Measurements from ENCODE around the gene ASPM.

The ASPM gene

DNA sequence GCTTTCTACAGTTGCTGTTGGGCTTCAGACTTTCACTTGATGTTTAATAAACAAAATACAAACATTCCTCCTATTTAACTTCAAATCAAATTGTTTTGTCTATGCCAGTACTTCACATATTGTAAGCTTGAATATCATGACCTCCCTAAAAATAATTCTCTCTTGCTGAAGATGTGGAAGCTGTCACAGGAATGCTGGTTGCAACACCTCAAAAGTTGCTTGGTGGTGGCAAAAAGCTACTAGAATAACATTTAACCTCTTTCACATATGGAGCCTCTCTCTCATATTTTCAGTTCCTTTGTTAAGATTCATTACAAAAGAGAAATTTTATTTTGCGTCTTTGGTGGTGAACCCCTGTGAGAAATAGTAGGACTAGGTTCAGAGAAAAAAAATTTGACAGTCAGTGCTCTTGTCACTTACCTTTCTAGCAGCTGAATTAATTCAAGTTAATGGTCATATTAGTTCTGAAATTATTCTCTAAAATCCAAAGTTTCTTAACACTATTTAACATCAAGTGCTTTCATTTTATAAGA lies 53.9 kb downstream of the ASPM start:
- H3K27me3 ChIP-seq (ENCODE audit: control insufficient read depth in 2 of 2, insufficient read depth in 2 of 2, low read length in 2 of 2) = no peaks in the 10 kb centered on the region
- no peaks in the 10 kb centered on the region for H3K9me3 ChIP-seq (ENCODE audit: control insufficient read depth in 2 of 2, low read length in 2 of 2)
- peaks cover 0 to 2% of the 10 kb centered on the region in 2 donors for H3K36me3 ChIP-seq (ENCODE audit: control insufficient read depth in 2 of 2, insufficient read depth in 2 of 2, low read length in 2 of 2)
- H3K9ac ChIP-seq (ENCODE audit: low read depth in 1 of 2, low read length in 2 of 2) = no peak overlapping the region
- H3K4me3 ChIP-seq (ENCODE audit: low read length in 2 of 2) = no peak overlapping the region
- H3K4me1 ChIP-seq (ENCODE audit: control insufficient read depth in 2 of 2, insufficient read depth in 2 of 2, low read length in 2 of 2) = no peaks in the 10 kb centered on the region
- H3K27ac ChIP-seq (ENCODE audit: low read depth in 2 of 2, low read length in 2 of 2) = no peak overlapping the region

DNA sequence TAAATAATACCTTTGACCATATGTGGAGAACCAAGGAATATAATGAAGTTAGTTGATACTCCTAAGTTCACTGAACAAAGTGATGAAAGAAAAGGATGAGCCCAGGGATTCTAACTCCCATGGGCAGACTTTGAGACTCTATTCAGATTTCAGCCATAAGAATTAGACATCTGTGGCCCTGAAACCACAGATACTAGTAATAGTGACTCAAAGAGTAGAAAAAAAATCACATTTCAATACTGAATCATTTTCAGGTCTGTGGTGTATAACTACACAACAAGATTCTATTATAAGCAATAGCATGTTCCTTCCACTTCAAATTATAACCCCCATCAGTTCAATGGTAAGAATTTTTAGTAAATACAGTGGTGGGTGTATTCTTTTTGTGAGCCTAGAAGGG lies 63.0 kb downstream of the ASPM start:
- no peak overlapping the region for H3K27ac ChIP-seq (ENCODE audit: low read depth in 2 of 2, low read length in 2 of 2)
- no peak overlapping the region for H3K9ac ChIP-seq (ENCODE audit: low read depth in 1 of 2, low read length in 2 of 2)
- H3K9me3 ChIP-seq (ENCODE audit: control insufficient read depth in 2 of 2, low read length in 2 of 2) = no peaks in the 10 kb centered on the region
- H3K27me3 ChIP-seq (ENCODE audit: control insufficient read depth in 2 of 2, insufficient read depth in 2 of 2, low read length in 2 of 2) = no peaks in the 10 kb centered on the region
- H3K36me3 ChIP-seq (ENCODE audit: control insufficient read depth in 2 of 2, insufficient read depth in 2 of 2, low read length in 2 of 2) = peaks cover 6% of the 10 kb centered on the region in 2 donors
- H3K4me3 ChIP-seq (ENCODE audit: low read length in 2 of 2) = no peak overlapping the region
- H3K4me1 ChIP-seq (ENCODE audit: control insufficient read depth in 2 of 2, insufficient read depth in 2 of 2, low read length in 2 of 2) = no peaks in the 10 kb centered on the region

- no peak overlapping the region for H3K27ac ChIP-seq (ENCODE audit: low read depth in 2 of 2, low read length in 2 of 2)
- H3K36me3 ChIP-seq (ENCODE audit: control insufficient read depth in 2 of 2, insufficient read depth in 2 of 2, low read length in 2 of 2) = peaks cover 6% of the 10 kb centered on the region in 2 donors
- no peaks in the 10 kb centered on the region for H3K4me1 ChIP-seq (ENCODE audit: control insufficient read depth in 2 of 2, insufficient read depth in 2 of 2, low read length in 2 of 2)
- no peak overlapping the region for H3K4me3 ChIP-seq (ENCODE audit: low read length in 2 of 2)
- no peak overlapping the region for H3K9ac ChIP-seq (ENCODE audit: low read depth in 1 of 2, low read length in 2 of 2)
- no peaks in the 10 kb centered on the region for H3K27me3 ChIP-seq (ENCODE audit: control insufficient read depth in 2 of 2, insufficient read depth in 2 of 2, low read length in 2 of 2)
- no peaks in the 10 kb centered on the region for H3K9me3 ChIP-seq (ENCODE audit: control insufficient read depth in 2 of 2, low read length in 2 of 2)
Observed at GRCh38 chr1:197081117-197081753, 65.2 kb downstream of the ASPM start.

- no peak overlapping the region for H3K4me3 ChIP-seq (ENCODE audit: low read length in 2 of 2)
- no peak overlapping the region for H3K9ac ChIP-seq (ENCODE audit: low read depth in 1 of 2, low read length in 2 of 2)
- no peaks in the 10 kb centered on the region for H3K9me3 ChIP-seq (ENCODE audit: control insufficient read depth in 2 of 2, low read length in 2 of 2)
- no peaks in the 10 kb centered on the region for H3K27me3 ChIP-seq (ENCODE audit: control insufficient read depth in 2 of 2, insufficient read depth in 2 of 2, low read length in 2 of 2)
- H3K36me3 ChIP-seq (ENCODE audit: control insufficient read depth in 2 of 2, insufficient read depth in 2 of 2, low read length in 2 of 2) = peaks cover 3 to 6% of the 10 kb centered on the region in 2 donors
- H3K27ac ChIP-seq (ENCODE audit: low read depth in 2 of 2, low read length in 2 of 2) = no peak overlapping the region
- no peaks in the 10 kb centered on the region for H3K4me1 ChIP-seq (ENCODE audit: control insufficient read depth in 2 of 2, insufficient read depth in 2 of 2, low read length in 2 of 2)
Observed at GRCh38 chr1:197080323-197080722, 66.1 kb downstream of the ASPM start.

- H3K4me3 ChIP-seq (ENCODE audit: low read length in 2 of 2) = no peak overlapping the region
- H3K9me3 ChIP-seq (ENCODE audit: control insufficient read depth in 2 of 2, low read length in 2 of 2) = no peaks in the 10 kb centered on the region
- no peak overlapping the region for H3K27ac ChIP-seq (ENCODE audit: low read depth in 2 of 2, low read length in 2 of 2)
- H3K4me1 ChIP-seq (ENCODE audit: control insufficient read depth in 2 of 2, insufficient read depth in 2 of 2, low read length in 2 of 2) = no peaks in the 10 kb centered on the region
- H3K36me3 ChIP-seq (ENCODE audit: control insufficient read depth in 2 of 2, insufficient read depth in 2 of 2, low read length in 2 of 2) = no peaks in the 10 kb centered on the region
- no peaks in the 10 kb centered on the region for H3K27me3 ChIP-seq (ENCODE audit: control insufficient read depth in 2 of 2, insufficient read depth in 2 of 2, low read length in 2 of 2)
- H3K9ac ChIP-seq (ENCODE audit: low read depth in 1 of 2, low read length in 2 of 2) = no peak overlapping the region
Observed at GRCh38 chr1:197076585-197076984, 69.9 kb downstream of the ASPM start.

DNA sequence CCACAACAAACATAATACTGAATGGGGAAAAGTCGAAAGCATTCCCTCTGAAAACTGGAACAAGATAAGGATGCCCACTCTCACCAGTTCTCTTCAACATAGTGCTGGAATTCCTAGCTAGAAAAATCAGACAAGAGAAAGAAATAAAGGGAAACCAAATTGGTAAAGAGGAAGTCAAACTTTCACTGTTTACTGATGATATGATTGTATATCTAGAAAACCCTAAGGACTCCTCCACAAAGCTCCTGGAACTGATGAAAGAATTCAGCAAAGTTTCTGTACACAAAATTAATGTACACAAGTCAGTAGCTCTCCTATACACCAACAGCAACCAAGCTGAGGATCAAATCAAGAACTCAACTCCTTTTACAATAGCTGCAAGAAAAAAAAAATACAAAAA lies 72.5 kb downstream of the ASPM start:
- H3K9me3 ChIP-seq (ENCODE audit: control insufficient read depth in 2 of 2, low read length in 2 of 2) = no peaks in the 10 kb centered on the region
- no peaks in the 10 kb centered on the region for H3K27me3 ChIP-seq (ENCODE audit: control insufficient read depth in 2 of 2, insufficient read depth in 2 of 2, low read length in 2 of 2)
- no peak overlapping the region for H3K9ac ChIP-seq (ENCODE audit: low read depth in 1 of 2, low read length in 2 of 2)
- H3K4me3 ChIP-seq (ENCODE audit: low read length in 2 of 2) = no peak overlapping the region
- no peaks in the 10 kb centered on the region for H3K36me3 ChIP-seq (ENCODE audit: control insufficient read depth in 2 of 2, insufficient read depth in 2 of 2, low read length in 2 of 2)
- no peak overlapping the region for H3K27ac ChIP-seq (ENCODE audit: low read depth in 2 of 2, low read length in 2 of 2)
- no peaks in the 10 kb centered on the region for H3K4me1 ChIP-seq (ENCODE audit: control insufficient read depth in 2 of 2, insufficient read depth in 2 of 2, low read length in 2 of 2)

GRCh38 chr1:197067457-197067818 lies 79.0 kb downstream of the ASPM start:
- Histone ChIP-seq H3K4me1 (ENCODE audit: control insufficient read depth in 2 of 2, insufficient read depth in 2 of 2, low read length in 2 of 2) (no peaks in the 10 kb centered on the region), H3K27me3 (ENCODE audit: control insufficient read depth in 2 of 2, insufficient read depth in 2 of 2, low read length in 2 of 2) (no peaks in the 10 kb centered on the region), H3K27ac (ENCODE audit: low read depth in 2 of 2, low read length in 2 of 2) (no peak overlapping the region)

DNA sequence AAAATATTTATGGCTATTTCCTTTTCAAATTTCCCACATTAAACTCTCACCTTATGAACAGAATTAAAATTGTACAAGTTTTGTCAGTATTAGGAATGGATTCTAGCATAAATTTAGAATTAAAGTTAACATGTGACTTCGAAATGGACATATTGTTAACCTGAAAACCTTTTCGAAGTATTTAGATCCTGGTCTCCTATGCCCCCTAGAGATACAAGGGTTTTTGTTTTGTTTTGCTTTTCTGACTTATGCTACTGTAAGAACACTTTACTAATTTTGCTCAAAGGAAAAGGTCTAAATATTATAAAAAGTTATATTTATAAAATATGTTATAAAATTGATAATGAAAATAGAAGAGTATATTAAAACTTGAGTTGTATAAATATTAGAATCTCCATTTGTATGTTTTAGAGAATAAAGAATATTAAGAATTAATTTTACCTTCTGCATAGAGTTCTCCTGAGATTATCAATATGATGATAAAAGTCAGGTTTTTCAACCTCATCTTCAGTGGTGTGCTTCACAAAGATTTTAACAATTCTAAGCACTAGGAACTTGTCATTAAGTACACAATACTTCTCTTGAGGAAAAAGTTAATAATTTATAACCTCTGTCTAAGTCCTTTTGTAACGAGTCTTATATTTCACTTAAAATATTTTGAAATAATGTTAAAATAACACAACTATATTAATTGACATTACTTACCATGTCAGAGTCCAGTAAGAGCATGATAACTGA lies 79.6 kb downstream of the ASPM start, which contains the start of gene F13B:
F13B (minus strand) TSS at position 542 of the 738 bp plus-strand sequence; CDS start at position 505, 37 bp downstream.
- Histone ChIP-seq H3K9me3 (ENCODE audit: control insufficient read depth in 2 of 2, low read length in 2 of 2) (no peaks in the 10 kb centered on the region), H3K9ac (ENCODE audit: low read depth in 1 of 2, low read length in 2 of 2) (no peak within 1 kb of the TSS), H3K4me3 (ENCODE audit: low read length in 2 of 2) (no peak within 1 kb of the TSS), H3K27me3 (ENCODE audit: control insufficient read depth in 2 of 2, insufficient read depth in 2 of 2, low read length in 2 of 2) (no peaks in the 10 kb centered on the region), H3K36me3 (ENCODE audit: control insufficient read depth in 2 of 2, insufficient read depth in 2 of 2, low read length in 2 of 2) (no peaks in the 10 kb centered on the region), H3K27ac (ENCODE audit: low read depth in 2 of 2, low read length in 2 of 2) (no peak within 1 kb of the TSS), H3K4me1 (ENCODE audit: control insufficient read depth in 2 of 2, insufficient read depth in 2 of 2, low read length in 2 of 2) (no peaks in the 10 kb centered on the region)

More at GRCh38 chr1:197067457-197067818, 79.0 kb downstream of the ASPM start:
- H3K9ac ChIP-seq (ENCODE audit: low read depth in 1 of 2, low read length in 2 of 2) = no peak overlapping the region
- no peaks in the 10 kb centered on the region for H3K9me3 ChIP-seq (ENCODE audit: control insufficient read depth in 2 of 2, low read length in 2 of 2)
- no peak overlapping the region for H3K4me3 ChIP-seq (ENCODE audit: low read length in 2 of 2)
- H3K36me3 ChIP-seq (ENCODE audit: control insufficient read depth in 2 of 2, insufficient read depth in 2 of 2, low read length in 2 of 2) = no peaks in the 10 kb centered on the region

DNA sequence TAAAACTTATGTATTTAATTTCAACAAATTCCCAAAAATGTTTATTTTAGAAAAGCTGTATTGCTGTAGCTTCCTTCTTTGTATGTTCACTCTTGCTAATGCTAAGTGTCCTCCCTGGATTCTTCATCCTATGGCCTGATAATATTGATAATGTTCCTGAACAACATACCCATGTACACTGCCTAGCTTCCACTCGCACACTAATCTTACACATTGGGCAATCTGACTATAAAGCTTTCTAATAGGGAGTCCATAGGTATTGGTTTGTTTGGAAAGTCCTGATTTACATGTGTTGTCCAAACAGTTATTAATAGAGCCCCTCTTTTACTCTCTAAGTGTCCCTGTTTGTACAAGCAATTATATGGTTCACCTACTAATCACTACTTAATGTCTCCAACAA lies 80.2 kb downstream of the ASPM start:
- no peaks in the 10 kb centered on the region for H3K36me3 ChIP-seq (ENCODE audit: control insufficient read depth in 2 of 2, insufficient read depth in 2 of 2, low read length in 2 of 2)
- no peak overlapping the region for H3K9ac ChIP-seq (ENCODE audit: low read depth in 1 of 2, low read length in 2 of 2)
- H3K4me3 ChIP-seq (ENCODE audit: low read length in 2 of 2) = no peak overlapping the region

DNA sequence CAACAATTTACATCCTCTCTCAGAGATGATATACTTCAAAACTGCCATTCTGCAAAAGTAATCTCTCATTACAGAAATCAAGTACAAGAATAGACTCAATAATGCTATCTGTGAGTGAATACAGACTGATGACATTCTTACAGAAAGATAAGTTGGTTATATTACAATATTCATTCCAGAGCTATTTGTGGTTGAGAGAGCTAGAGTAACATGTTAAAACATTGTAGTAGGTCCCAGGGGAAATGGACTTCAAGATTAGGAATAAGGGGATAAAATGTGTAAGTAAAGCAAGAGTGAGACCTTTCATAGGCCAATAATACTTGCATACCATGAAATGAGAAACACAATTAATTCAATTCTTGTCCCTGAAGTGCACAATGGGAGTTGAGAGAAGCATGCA lies 80.9 kb downstream of the ASPM start:
- Histone ChIP-seq H3K4me1 (ENCODE audit: control insufficient read depth in 2 of 2, insufficient read depth in 2 of 2, low read length in 2 of 2) (no peaks in the 10 kb centered on the region), H3K4me3 (ENCODE audit: low read length in 2 of 2) (no peak overlapping the region), H3K27ac (ENCODE audit: low read depth in 2 of 2, low read length in 2 of 2) (no peak overlapping the region), H3K36me3 (ENCODE audit: control insufficient read depth in 2 of 2, insufficient read depth in 2 of 2, low read length in 2 of 2) (no peaks in the 10 kb centered on the region), H3K9me3 (ENCODE audit: control insufficient read depth in 2 of 2, low read length in 2 of 2) (no peaks in the 10 kb centered on the region), H3K9ac (ENCODE audit: low read depth in 1 of 2, low read length in 2 of 2) (no peak overlapping the region), H3K27me3 (ENCODE audit: control insufficient read depth in 2 of 2, insufficient read depth in 2 of 2, low read length in 2 of 2) (no peaks in the 10 kb centered on the region)

More for the DNA sequence above, 80.2 kb downstream of the ASPM start:
- H3K4me1 ChIP-seq (ENCODE audit: control insufficient read depth in 2 of 2, insufficient read depth in 2 of 2, low read length in 2 of 2) = no peaks in the 10 kb centered on the region
- H3K27me3 ChIP-seq (ENCODE audit: control insufficient read depth in 2 of 2, insufficient read depth in 2 of 2, low read length in 2 of 2) = no peaks in the 10 kb centered on the region
- no peak overlapping the region for H3K27ac ChIP-seq (ENCODE audit: low read depth in 2 of 2, low read length in 2 of 2)
- H3K9me3 ChIP-seq (ENCODE audit: control insufficient read depth in 2 of 2, low read length in 2 of 2) = no peaks in the 10 kb centered on the region

Measured in mucosa of rectum (tissue), 2 donors.